ENCODE results near the gene PARD3.
A peak's percentile ranks its signal among the peaks of the same experiment; 100 is the strongest.

PARD3 gene

GRCh38 chr10:34698979-34699378 is 116.1 kb downstream of the PARD3 start:
- Histone ChIP-seq H3K9me3 (no peaks in the 10 kb centered on the region), H3K4me1 (peaks cover 9% of the 10 kb centered on the region), H3K4me3 (no peak overlapping the region), H3K27me3 (ENCODE audit: low read depth) (no peaks in the 10 kb centered on the region), H3K36me3 (replicated peaks) (no peaks in the 10 kb centered on the region; the same call in 1 of the 2 replicates)
- no peak for DNase-seq (ENCODE audit: low spot score in 2 of 2)
- in situ Hi-C loops (cut with MboI; ENCODE audit: low sequenced_read_pairs) = no loop called here

GRCh38 chr10:34698248-34698831 is 116.8 kb downstream of the PARD3 start:
- Histone ChIP-seq H3K27me3 (ENCODE audit: low read depth) (no peaks in the 10 kb centered on the region), H3K9me3 (no peaks in the 10 kb centered on the region), H3K4me1 (peaks cover 4% of the 10 kb centered on the region), H3K4me3 (no peak overlapping the region), H3K36me3 (replicated peaks) (no peaks in the 10 kb centered on the region; the same call in 1 of the 2 replicates)
- in situ Hi-C loops (cut with MboI; ENCODE audit: low sequenced_read_pairs) = no loop called here
- no peak for DNase-seq (ENCODE audit: low spot score in 2 of 2)

- in situ Hi-C loops (cut with MboI; ENCODE audit: low sequenced_read_pairs) = no loop called here
- Histone ChIP-seq H3K36me3 (replicated peaks) (no peaks in the 10 kb centered on the region; the same call in 1 of the 2 replicates), H3K27me3 (ENCODE audit: low read depth) (no peaks in the 10 kb centered on the region), H3K4me1 (peaks cover 3% of the 10 kb centered on the region), H3K4me3 (no peak overlapping the region), H3K9me3 (no peaks in the 10 kb centered on the region)
- DNase-seq (ENCODE audit: low spot score in 2 of 2) = no peak
These were observed 117.5 kb downstream of the PARD3 start for GRCh38 chr10:34697351-34698247.

GRCh38 chr10:34696423-34696822 is 118.7 kb downstream of the PARD3 start:
- H3K27me3 ChIP-seq (ENCODE audit: low read depth) = no peaks in the 10 kb centered on the region
- no peak for DNase-seq (ENCODE audit: low spot score in 2 of 2)
- no peak overlapping the region for H3K4me3 ChIP-seq
- H3K4me1 ChIP-seq = no peaks in the 10 kb centered on the region; the same call in none of the 2 replicates
- in situ Hi-C loops (cut with MboI; ENCODE audit: low sequenced_read_pairs) = no loop called here
- H3K36me3 ChIP-seq (replicated peaks) = no peaks in the 10 kb centered on the region; the same call in 1 of the 2 replicates
- H3K9me3 ChIP-seq = no peaks in the 10 kb centered on the region

- H3K36me3 ChIP-seq (replicated peaks) = no peaks in the 10 kb centered on the region; the same call in 1 of the 2 replicates
- no peaks in the 10 kb centered on the region for H3K27me3 ChIP-seq (ENCODE audit: low read depth)
- H3K9me3 ChIP-seq = no peaks in the 10 kb centered on the region
- no peaks in the 10 kb centered on the region for H3K4me1 ChIP-seq
- no peak overlapping the region for H3K4me3 ChIP-seq
- in situ Hi-C loops (cut with MboI; ENCODE audit: low sequenced_read_pairs) = no loop called here
- no peak for DNase-seq (ENCODE audit: low spot score in 2 of 2)
These were observed 124.6 kb downstream of the PARD3 start for GRCh38 chr10:34690383-34691049.

GRCh38 chr10:34689053-34689452 is 126.0 kb downstream of the PARD3 start:
- H3K9me3 ChIP-seq = no peaks in the 10 kb centered on the region
- H3K4me1 ChIP-seq = no peaks in the 10 kb centered on the region
- in situ Hi-C loops (cut with MboI; ENCODE audit: low sequenced_read_pairs) = no loop called here
- H3K27me3 ChIP-seq (ENCODE audit: low read depth) = no peaks in the 10 kb centered on the region
- H3K36me3 ChIP-seq (replicated peaks) = no peaks in the 10 kb centered on the region; the same call in 1 of the 2 replicates
- no peak overlapping the region for H3K4me3 ChIP-seq
- no peak for DNase-seq (ENCODE audit: low spot score in 2 of 2)

GRCh38 chr10:34687434-34688210 is 127.5 kb downstream of the PARD3 start:
- no peaks in the 10 kb centered on the region for H3K36me3 ChIP-seq (replicated peaks)
- no peaks in the 10 kb centered on the region for H3K9me3 ChIP-seq
- no peak for DNase-seq (ENCODE audit: low spot score in 2 of 2)
- H3K27me3 ChIP-seq (ENCODE audit: low read depth) = no peaks in the 10 kb centered on the region
- H3K4me3 ChIP-seq = no peak overlapping the region
- peaks cover 6% of the 10 kb centered on the region for H3K4me1 ChIP-seq
- in situ Hi-C loops (cut with MboI; ENCODE audit: low sequenced_read_pairs) = no loop called here

- Histone ChIP-seq H3K36me3 (replicated peaks) (no peaks in the 10 kb centered on the region), H3K9me3 (no peaks in the 10 kb centered on the region), H3K4me3 (no peak overlapping the region), H3K27me3 (ENCODE audit: low read depth) (no peaks in the 10 kb centered on the region), H3K4me1 (peaks cover 11% of the 10 kb centered on the region)
- in situ Hi-C loops (cut with MboI; ENCODE audit: low sequenced_read_pairs) = no loop called here
- peak in 1 of 2 experiments; percentile 25 for DNase-seq (ENCODE audit: low spot score in 2 of 2)
These were observed 132.5 kb downstream of the PARD3 start for GRCh38 chr10:34682580-34682979.

GRCh38 chr10:34681933-34682332 is 133.2 kb downstream of the PARD3 start:
- Histone ChIP-seq H3K27me3 (ENCODE audit: low read depth) (no peaks in the 10 kb centered on the region), H3K9me3 (no peaks in the 10 kb centered on the region), H3K4me1 (peaks cover 11% of the 10 kb centered on the region), H3K36me3 (replicated peaks) (no peaks in the 10 kb centered on the region), H3K4me3 (no peak overlapping the region)
- in situ Hi-C loops (cut with MboI; ENCODE audit: low sequenced_read_pairs) = no loop called here
- no peak for DNase-seq (ENCODE audit: low spot score in 2 of 2)

GRCh38 chr10:34679177-34679576 is 135.9 kb downstream of the PARD3 start:
- H3K36me3 ChIP-seq (replicated peaks) = no peaks in the 10 kb centered on the region
- no peaks in the 10 kb centered on the region for H3K9me3 ChIP-seq
- DNase-seq (ENCODE audit: low spot score in 2 of 2) = no peak
- in situ Hi-C loops (cut with MboI; ENCODE audit: low sequenced_read_pairs) = no loop called here
- H3K27me3 ChIP-seq (ENCODE audit: low read depth) = no peaks in the 10 kb centered on the region
- H3K4me1 ChIP-seq = peaks cover 11% of the 10 kb centered on the region
- no peak overlapping the region for H3K4me3 ChIP-seq

GRCh38 chr10:34677591-34677990 is 137.5 kb downstream of the PARD3 start:
- Histone ChIP-seq H3K4me1 (peaks cover 5% of the 10 kb centered on the region), H3K36me3 (replicated peaks) (no peaks in the 10 kb centered on the region), H3K4me3 (no peak overlapping the region), H3K27me3 (ENCODE audit: low read depth) (no peaks in the 10 kb centered on the region), H3K9me3 (no peaks in the 10 kb centered on the region)
- no peak for DNase-seq (ENCODE audit: low spot score in 2 of 2)
- in situ Hi-C loops (cut with MboI; ENCODE audit: low sequenced_read_pairs) = no loop called here

GRCh38 chr10:34677132-34677531 is 138.0 kb downstream of the PARD3 start:
- no peak overlapping the region for H3K4me3 ChIP-seq
- no peaks in the 10 kb centered on the region for H3K27me3 ChIP-seq (ENCODE audit: low read depth)
- no peaks in the 10 kb centered on the region for H3K36me3 ChIP-seq (replicated peaks)
- in situ Hi-C loops (cut with MboI; ENCODE audit: low sequenced_read_pairs) = no loop called here
- no peaks in the 10 kb centered on the region for H3K9me3 ChIP-seq
- H3K4me1 ChIP-seq = peaks cover under 1% of the 10 kb centered on the region
- DNase-seq (ENCODE audit: low spot score in 2 of 2) = no peak

- DNase-seq (ENCODE audit: low spot score in 2 of 2) = no peak
- no peaks in the 10 kb centered on the region for H3K27me3 ChIP-seq (ENCODE audit: low read depth)
- H3K9me3 ChIP-seq = no peaks in the 10 kb centered on the region
- no peak overlapping the region for H3K4me3 ChIP-seq
- in situ Hi-C loops (cut with MboI; ENCODE audit: low sequenced_read_pairs) = loop anchor here (25.0 kb wide), 1 partner anchor 538 kb away; no protein-coding TSS in a partner anchor
- H3K4me1 ChIP-seq = no peaks in the 10 kb centered on the region
- H3K36me3 ChIP-seq (replicated peaks) = no peaks in the 10 kb centered on the region
These were observed 140.9 kb downstream of the PARD3 start for GRCh38 chr10:34674176-34674575.
